Nephron (organoid): Measurements from ENCODE around the gene ASXL1.

ENCODE experiments used
- H3K27ac Mint-ChIP-seq, 3 experiments: 2 replicates each; pipeline ENCODE4 v1.8.0; 2020; ENCODE audit warnings: mixed read lengths in 3 of 3, mild to moderate bottlenecking in 2 of 3, moderate library complexity in 1 of 3
- H3K27me3 Mint-ChIP-seq: 2 replicates; pipeline ENCODE4 v1.8.0; 2021; ENCODE audit warnings: low read depth, mild to moderate bottlenecking, moderate library complexity, mixed read lengths
- H3K36me3 Mint-ChIP-seq: 2 replicates; pipeline ENCODE4 v1.8.0; 2020; ENCODE audit warnings: low read depth, mixed read lengths
- H3K4me1 Mint-ChIP-seq: 2 replicates; pipeline ENCODE4 v1.8.0; 2020; ENCODE audit warnings: mixed read lengths
- H3K4me3 Mint-ChIP-seq, 3 experiments: 2 replicates each; pipeline ENCODE4 v1.8.0; 2020; ENCODE audit warnings: mild to moderate bottlenecking in 3 of 3, mixed read lengths in 3 of 3, moderate library complexity in 2 of 3
- H3K9me3 Mint-ChIP-seq: 2 replicates; pipeline ENCODE4 v1.8.0; 2020; ENCODE audit warnings: mixed read lengths
- TF ChIP-seq, protein P1 (sequence below), 3 experiments: fragments of 200-600 bp; sonication (generic); IDR thresholded peaks; one replicate each; pipeline ENCODE4 v1.5.0; 2021; ENCODE audit warnings: antibody characterized with exemption in 3 of 3; ENCODE audit not compliant: unreplicated experiment in 3 of 3

The ASXL1 gene

DNA sequence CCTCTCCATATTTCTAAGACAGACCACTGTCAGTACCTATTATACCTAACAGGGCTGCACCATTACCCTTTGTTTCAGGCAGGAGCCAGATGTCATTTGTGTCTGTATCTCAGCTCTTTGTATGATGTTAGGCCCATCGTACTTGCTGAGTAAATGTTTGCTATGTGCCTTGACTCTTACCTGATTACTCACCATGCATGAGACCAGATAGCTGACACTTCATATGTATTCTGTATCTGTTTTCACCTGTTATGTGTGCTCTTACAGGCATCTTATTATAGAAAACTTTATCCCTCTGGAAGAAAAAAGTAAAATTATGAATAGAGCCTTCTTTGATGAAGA is 31.7 kb upstream of the ASXL1 start:
- Mint-ChIP-seq H3K4me3 (no peak overlapping the region), H3K27ac (no peak overlapping the region), H3K4me1 (no peaks in the 10 kb centered on the region), H3K9me3 (no peaks in the 10 kb centered on the region), H3K36me3 (peaks cover 30% of the 10 kb centered on the region), H3K27me3 (no peaks in the 10 kb centered on the region)
- TF ChIP-seq, protein P1, sequence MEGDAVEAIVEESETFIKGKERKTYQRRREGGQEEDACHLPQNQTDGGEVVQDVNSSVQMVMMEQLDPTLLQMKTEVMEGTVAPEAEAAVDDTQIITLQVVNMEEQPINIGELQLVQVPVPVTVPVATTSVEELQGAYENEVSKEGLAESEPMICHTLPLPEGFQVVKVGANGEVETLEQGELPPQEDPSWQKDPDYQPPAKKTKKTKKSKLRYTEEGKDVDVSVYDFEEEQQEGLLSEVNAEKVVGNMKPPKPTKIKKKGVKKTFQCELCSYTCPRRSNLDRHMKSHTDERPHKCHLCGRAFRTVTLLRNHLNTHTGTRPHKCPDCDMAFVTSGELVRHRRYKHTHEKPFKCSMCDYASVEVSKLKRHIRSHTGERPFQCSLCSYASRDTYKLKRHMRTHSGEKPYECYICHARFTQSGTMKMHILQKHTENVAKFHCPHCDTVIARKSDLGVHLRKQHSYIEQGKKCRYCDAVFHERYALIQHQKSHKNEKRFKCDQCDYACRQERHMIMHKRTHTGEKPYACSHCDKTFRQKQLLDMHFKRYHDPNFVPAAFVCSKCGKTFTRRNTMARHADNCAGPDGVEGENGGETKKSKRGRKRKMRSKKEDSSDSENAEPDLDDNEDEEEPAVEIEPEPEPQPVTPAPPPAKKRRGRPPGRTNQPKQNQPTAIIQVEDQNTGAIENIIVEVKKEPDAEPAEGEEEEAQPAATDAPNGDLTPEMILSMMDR (IDR thresholded peaks at IDR 0.05; ENCODE audit: unreplicated experiment in 3 of 3): no peak

DNA sequence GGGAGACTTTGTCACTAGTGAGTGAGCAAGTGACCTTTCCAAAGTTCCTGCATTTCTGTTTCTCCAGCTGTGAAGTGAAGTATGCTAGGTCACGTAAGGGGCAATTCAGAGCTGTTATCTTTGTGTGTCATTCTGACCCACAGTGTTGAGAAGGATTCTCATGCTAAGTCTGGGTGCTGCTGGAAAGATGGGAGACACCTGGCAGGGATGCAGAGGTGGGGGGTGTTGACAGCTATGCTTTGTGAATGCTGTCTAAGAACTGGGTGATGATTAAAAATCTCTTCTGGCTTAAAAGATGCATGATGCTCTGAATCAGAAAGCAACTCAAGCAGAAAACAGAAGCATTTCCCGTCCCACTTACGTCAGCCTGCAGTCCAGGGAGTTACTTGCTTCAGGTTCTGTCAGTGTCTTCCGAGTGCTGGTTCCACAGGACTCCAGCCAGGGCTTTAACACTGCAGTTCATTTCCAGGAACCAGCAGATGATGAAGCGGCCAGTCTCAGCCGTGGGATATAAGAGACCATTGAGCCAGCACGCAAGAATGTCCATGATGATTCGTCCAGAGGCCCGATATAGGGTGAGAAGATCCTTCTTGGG is 30.9 kb upstream of the ASXL1 start:
- H3K27ac Mint-ChIP-seq: peak overlapping the region in 1 of 3 experiments; percentile 33

DNA sequence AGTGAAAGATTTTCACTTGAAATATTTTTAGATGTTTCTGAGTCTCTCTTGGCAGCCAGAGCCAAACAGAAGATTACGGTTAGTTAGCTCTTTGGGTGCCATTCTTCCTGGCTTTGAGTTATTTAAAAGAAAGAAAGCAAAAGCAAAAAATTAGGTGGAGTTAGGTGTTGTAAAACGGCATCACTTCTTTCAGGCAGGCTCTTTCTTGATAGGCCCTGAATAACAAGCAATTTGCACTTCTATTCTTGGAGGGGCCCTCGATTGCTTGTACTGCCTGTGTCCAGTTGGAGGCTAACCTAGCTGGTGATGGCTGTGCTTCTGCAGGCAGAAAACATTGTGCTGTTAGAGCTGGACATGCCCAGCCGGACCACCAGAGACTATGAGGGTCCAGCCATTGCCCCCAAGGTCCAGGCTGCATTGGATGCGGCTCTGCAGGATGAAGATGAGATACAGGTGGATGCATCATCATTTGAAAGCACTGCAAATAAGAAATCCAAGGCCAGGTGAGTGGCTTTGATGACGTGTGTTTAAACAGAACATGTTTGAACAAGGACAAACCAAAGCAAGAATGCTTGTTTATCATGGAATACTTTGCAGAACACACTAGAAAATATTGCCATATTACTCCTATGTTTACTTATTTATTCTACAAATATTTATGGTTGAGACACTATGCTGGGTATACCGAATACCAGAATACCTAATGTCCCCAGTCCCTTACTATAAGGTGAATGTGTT is 28.1 kb upstream of the ASXL1 start:
- H3K27me3 Mint-ChIP-seq: no peaks in the 10 kb centered on the region
- peaks cover 47% of the 10 kb centered on the region for H3K36me3 Mint-ChIP-seq
- peaks cover 26% of the 10 kb centered on the region for H3K4me1 Mint-ChIP-seq
- H3K9me3 Mint-ChIP-seq: no peaks in the 10 kb centered on the region
- no peak overlapping the region for H3K27ac Mint-ChIP-seq
- TF ChIP-seq, protein P1 (IDR thresholded peaks at IDR 0.05; ENCODE audit: unreplicated experiment in 3 of 3): no peak
- no peak overlapping the region for H3K4me3 Mint-ChIP-seq

More for the DNA sequence above, 30.9 kb upstream of the ASXL1 start:
- Mint-ChIP-seq H3K9me3 (no peaks in the 10 kb centered on the region), H3K4me3 (no peak overlapping the region), H3K27me3 (no peaks in the 10 kb centered on the region), H3K36me3 (peaks cover 37% of the 10 kb centered on the region), H3K4me1 (peaks cover 4% of the 10 kb centered on the region)
- TF ChIP-seq, protein P1 (IDR thresholded peaks at IDR 0.05; ENCODE audit: unreplicated experiment in 3 of 3): no peak

DNA sequence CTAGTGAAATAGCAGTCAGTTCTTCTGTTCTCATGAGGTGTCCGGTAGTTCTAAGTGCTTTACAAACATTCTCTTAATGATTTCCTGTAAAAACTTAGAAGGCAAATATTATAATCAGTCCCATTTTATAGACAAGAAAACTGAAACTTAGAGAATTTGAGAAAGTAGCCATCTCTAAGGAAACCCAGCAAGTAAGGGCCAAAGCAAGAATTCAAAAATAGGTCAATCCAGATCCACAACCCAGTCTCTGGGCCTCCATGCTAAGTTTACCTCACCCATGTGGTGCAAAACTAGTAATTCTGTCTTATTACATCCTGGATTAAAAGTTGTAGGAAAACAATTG is 27.6 kb upstream of the ASXL1 start:
- H3K4me3 Mint-ChIP-seq: no peak overlapping the region
- H3K4me1 Mint-ChIP-seq: peaks cover 26% of the 10 kb centered on the region
- peaks cover 47% of the 10 kb centered on the region for H3K36me3 Mint-ChIP-seq
- no peaks in the 10 kb centered on the region for H3K9me3 Mint-ChIP-seq
- TF ChIP-seq, protein P1 (IDR thresholded peaks at IDR 0.05; ENCODE audit: unreplicated experiment in 3 of 3): no peak
- no peaks in the 10 kb centered on the region for H3K27me3 Mint-ChIP-seq
- H3K27ac Mint-ChIP-seq: no peak overlapping the region

DNA sequence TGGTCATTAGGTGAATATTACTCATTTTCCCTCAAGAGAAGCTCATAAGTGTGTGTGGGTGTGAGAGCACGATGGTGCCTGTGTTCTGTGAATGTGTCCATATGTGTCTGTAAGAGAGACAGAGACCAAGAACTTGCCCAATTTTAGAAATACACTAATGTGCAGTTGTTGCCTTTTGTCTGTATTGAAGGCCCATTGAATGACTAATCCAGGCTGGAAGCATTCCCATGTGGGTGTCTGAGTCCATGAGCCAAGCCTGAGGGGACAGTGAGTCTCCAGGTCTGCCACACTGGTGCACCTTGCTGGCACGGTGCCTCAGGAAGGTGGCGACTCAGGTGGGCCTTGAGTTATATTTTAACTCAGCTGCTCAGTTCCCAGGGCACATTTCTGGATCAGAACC is 25.5 kb upstream of the ASXL1 start:
- Mint-ChIP-seq H3K27ac (peak overlapping the region; percentile 19 to 73 (median 52)), H3K4me3 (no peak overlapping the region), H3K4me1 (peaks cover 26% of the 10 kb centered on the region), H3K36me3 (peaks cover 38% of the 10 kb centered on the region), H3K9me3 (no peaks in the 10 kb centered on the region), H3K27me3 (no peaks in the 10 kb centered on the region)
- TF ChIP-seq, protein P1 (IDR thresholded peaks at IDR 0.05; ENCODE audit: unreplicated experiment in 3 of 3): no peak
